ENCODE results near the gene GTF2A1. TPM values are rescaled to one million over a fixed set of nuclear protein-coding genes. Genes with fewer than 3 reads are reported as not detected.

GTF2A1 gene
- total RNA-seq = 53.5 and 58.8 TPM in 2 replicates

GRCh38 chr14:81220830-81221578 is at the start of gene GTF2A1:
TSS of gene GTF2A1 (minus strand) at chr14:81220959. CDS start at chr14:81220518, 441 bp downstream.

Other genes with a start within 250 kb of the GTF2A1 start
- 175 and 327 TPM in 2 replicates for gene STON2, start 179.4 kb upstream of the GTF2A1 start, total RNA-seq

Data from dermis lymphatic vessel endothelial cell (primary cell).